Uterus (tissue), 4 donors: ENCODE measurements around the gene RAI1. TPM values are rescaled to one million over a fixed set of nuclear protein-coding genes. Genes with fewer than 3 reads are reported as not detected.

ENCODE experiments used
- DNase-seq, 2 donors: peaks; one replicate each; pipeline ENCODE4 v3.0.0-alpha.2; 2019 to 2020
- H3K27ac ChIP-seq, 2 donors: fragments of 200-600 bp; sonication (generic); 1 replicate in 1 of 2; 2 replicates in 1 of 2; pipeline ENCODE4 v1.5.1; 2016 to 2018
- H3K27me3 ChIP-seq, 2 donors: fragments of 200-600 bp; sonication (generic); one replicate each; pipeline ENCODE4 v1.5.1; 2018 to 2019; ENCODE audit warnings: control low read depth in 1 of 2
- H3K36me3 ChIP-seq, 2 donors: fragments of 200-600 bp; sonication (generic); one replicate each; pipeline ENCODE4 v1.5.1; 2019; ENCODE audit warnings: control low read depth in 1 of 2
- H3K4me1 ChIP-seq, 2 donors: fragments of 200-600 bp; sonication (generic); one replicate each; pipeline ENCODE4 v1.5.1; 2018 to 2019; ENCODE audit warnings: control low read depth in 1 of 2
- H3K4me3 ChIP-seq, 2 donors: fragments of 200-600 bp; sonication (generic); 1 replicate in 1 of 2; 2 replicates in 1 of 2; pipeline ENCODE4 v1.5.1; 2018 to 2019; ENCODE audit warnings: mild to moderate bottlenecking in 1 of 2
- H3K9me3 ChIP-seq, 2 donors: fragments of 200-600 bp; sonication (generic); one replicate each; pipeline ENCODE4 v1.5.1; 2019; ENCODE audit warnings: control low read depth in 1 of 2
- CTCF ChIP-seq, 4 experiments: fragments of 200-600 bp in 2 of 4; fragments of 450-650 bp in 2 of 4; sonication (generic) in 2 of 4; IDR thresholded peaks; one replicate each; pipeline ENCODE4 v1.5.1; 2016 to 2019; ENCODE audit warnings: antibody characterized with exemption in 4 of 4, mild to moderate bottlenecking in 2 of 4, moderate library complexity in 1 of 4
- POLR2A ChIP-seq, 2 donors: fragments of 450-650 bp; IDR thresholded peaks; one replicate each; pipeline ENCODE4 v1.6.1; 2016; ENCODE audit warnings: antibody characterized with exemption in 2 of 2, mild to moderate bottlenecking in 1 of 2, moderate library complexity in 1 of 2
- intact Hi-C: fragments of 100-400 bp; cut with DNase I; formaldehyde crosslinking; loops from one replicate; pipeline ENCODE4 v1.15.1; 2023; ENCODE audit warnings: low total_unique reads
- total RNA-seq, 4 donors: library from RNA; depleted of rRNA in 3 of 4; stranded (reverse); fragments of >200 nt in 3 of 4; gene quantifications; one replicate each; pipeline versions ENCODE4 v1.1.0 to v1.2.4, GENCODE V29; 2014 to 2023
- donor health status: DM: yes; HTN: yes; CAD: no.

Gene RAI1
- total RNA-seq, 4 donors from 2014 or later, result 10.0 to 66.1 (median 15.3) TPM

- Histone ChIP-seq H3K4me3 (no peak overlapping the region), H3K27ac (no peak overlapping the region), H3K27me3 (no peaks in the 10 kb centered on the region), H3K4me1 (no peaks in the 10 kb centered on the region), H3K9me3 (no peaks in the 10 kb centered on the region), H3K36me3 (no peaks in the 10 kb centered on the region)
- intact Hi-C loops, result no loop called here
- no peak for DNase-seq
- no peak for TF ChIP-seq CTCF (IDR thresholded peaks at IDR 0.05)
- no peak for TF ChIP-seq POLR2A (IDR thresholded peaks at IDR 0.05)
Observed at GRCh38 chr17:17763734-17764133, 82.5 kb downstream of the RAI1 start.

GRCh38 chr17:17765359-17766076, 84.3 kb downstream of the RAI1 start:
- no peak overlapping the region for H3K4me3 ChIP-seq
- TF ChIP-seq CTCF (IDR thresholded peaks at IDR 0.05) (no peak), POLR2A (IDR thresholded peaks at IDR 0.05) (no peak)
- no peaks in the 10 kb centered on the region for H3K27me3 ChIP-seq
- H3K36me3 ChIP-seq, result no peaks in the 10 kb centered on the region
- H3K27ac ChIP-seq, result no peak overlapping the region
- DNase-seq, result no peak
- H3K9me3 ChIP-seq, result no peaks in the 10 kb centered on the region
- intact Hi-C loops, result no loop called here
- H3K4me1 ChIP-seq, result peaks cover 5 to 7% of the 10 kb centered on the region in 2 donors

- DNase-seq, result no peak
- no peaks in the 10 kb centered on the region for H3K9me3 ChIP-seq
- peak overlapping the region in 1 of 2 donors; percentile 18 for H3K27ac ChIP-seq
- H3K4me1 ChIP-seq, result peaks cover 5 to 13% of the 10 kb centered on the region in 2 donors
- no peaks in the 10 kb centered on the region for H3K36me3 ChIP-seq
- no peak overlapping the region for H3K4me3 ChIP-seq
- TF ChIP-seq POLR2A (IDR thresholded peaks at IDR 0.05) (no peak), CTCF (IDR thresholded peaks at IDR 0.05) (no peak)
- intact Hi-C loops, result no loop called here
- no peaks in the 10 kb centered on the region for H3K27me3 ChIP-seq
Observed at GRCh38 chr17:17766077-17766743, 85.0 kb downstream of the RAI1 start.

GRCh38 chr17:17766744-17767120, 85.5 kb downstream of the RAI1 start:
- intact Hi-C loops, result no loop called here
- Histone ChIP-seq H3K9me3 (no peaks in the 10 kb centered on the region), H3K4me1 (peaks cover 5 to 16% of the 10 kb centered on the region in 2 donors), H3K36me3 (no peaks in the 10 kb centered on the region), H3K27ac (peak overlapping the region in 1 of 2 donors; percentile 18), H3K4me3 (no peak overlapping the region), H3K27me3 (no peaks in the 10 kb centered on the region)
- no peak for TF ChIP-seq CTCF (IDR thresholded peaks at IDR 0.05)
- no peak for TF ChIP-seq POLR2A (IDR thresholded peaks at IDR 0.05)
- no peak for DNase-seq

- no peak for DNase-seq
- H3K9me3 ChIP-seq, result no peaks in the 10 kb centered on the region
- TF ChIP-seq POLR2A (IDR thresholded peaks at IDR 0.05), result no peak
- no peak for TF ChIP-seq CTCF (IDR thresholded peaks at IDR 0.05)
- no peaks in the 10 kb centered on the region for H3K36me3 ChIP-seq
- H3K27me3 ChIP-seq, result no peaks in the 10 kb centered on the region
- intact Hi-C loops, result no loop called here
- peak overlapping the region in 1 of 2 donors; percentile 18 for H3K27ac ChIP-seq
- H3K4me3 ChIP-seq, result no peak overlapping the region
- peaks cover 5 to 19% of the 10 kb centered on the region in 2 donors for H3K4me1 ChIP-seq
Observed at GRCh38 chr17:17767154-17767869, 86.1 kb downstream of the RAI1 start.
